Spleen (tissue), 11 donors: ENCODE results near the gene TLR2. TPM values are rescaled to one million over a fixed set of nuclear protein-coding genes. Genes with fewer than 3 reads are reported as not detected.

Experiments used
- DNase-seq: peaks from one replicate; pipeline ENCODE4 v3.0.0-alpha.2; 2020
- H3K27ac ChIP-seq, 8 donors: fragments of 200-600 bp; sonication (generic) in 7 of 8; 1 replicate in 4 of 8; 2 replicates in 4 of 8; pipeline versions ENCODE4 v1.5.0 to v1.8.0; 2016 to 2021; ENCODE audit warnings: inconsistent platforms in 4 of 8, mild to moderate bottlenecking in 4 of 8, moderate library complexity in 1 of 8
- H3K27me3 ChIP-seq, 7 donors: fragments of 200-600 bp; sonication (generic) in 6 of 7; replicated peaks in 1 of 7; 1 replicate in 4 of 7; 2 replicates in 3 of 7; pipeline versions ENCODE4 v1.5.0 to v1.8.0; 2016 to 2021; ENCODE audit warnings: inconsistent platforms in 3 of 7, mild to moderate bottlenecking in 1 of 7
- H3K36me3 ChIP-seq, 6 donors: fragments of 200-600 bp; sonication (generic) in 5 of 6; 1 replicate in 4 of 6; 2 replicates in 2 of 6; pipeline versions ENCODE4 v1.5.0 to v1.8.0; 2016 to 2021; ENCODE audit warnings: inconsistent platforms in 2 of 6
- H3K4me1 ChIP-seq, 6 donors: fragments of 200-600 bp; sonication (generic) in 5 of 6; 1 replicate in 3 of 6; 2 replicates in 3 of 6; pipeline versions ENCODE4 v1.5.0 to v1.8.0; 2016 to 2021; ENCODE audit warnings: inconsistent platforms in 3 of 6
- H3K4me3 ChIP-seq, 8 donors: fragments of 200-600 bp; sonication (generic) in 7 of 8; 1 replicate in 4 of 8; 2 replicates in 4 of 8; pipeline versions ENCODE4 v1.5.0 to v1.8.0; 2016 to 2021; ENCODE audit warnings: inconsistent platforms in 4 of 8, mild to moderate bottlenecking in 4 of 8, moderate library complexity in 2 of 8
- H3K9me3 ChIP-seq, 8 donors: fragments of 200-600 bp; sonication (generic) in 7 of 8; 1 replicate in 4 of 8; 2 replicates in 4 of 8; pipeline versions ENCODE4 v1.5.0 to v1.8.0; 2016 to 2021; ENCODE audit warnings: inconsistent platforms in 4 of 8
- CTCF ChIP-seq, 11 experiments: fragments of 200-600 bp in 7 of 11; fragments of 450-650 bp in 4 of 11; sonication (generic) in 4 of 11; IDR thresholded peaks in 8 of 11; conservative IDR thresholded peaks in 3 of 11; 1 replicate in 7 of 11; 2 replicates in 4 of 11; pipeline versions ENCODE4 v1.4.0 to v1.8.0; 2016 to 2021; ENCODE audit warnings: antibody characterized with exemption in 11 of 11, inconsistent platforms in 4 of 11, mild to moderate bottlenecking in 1 of 11
- POLR2A ChIP-seq, 3 donors: fragments of 450-650 bp; IDR thresholded peaks; one replicate each; pipeline ENCODE4 v1.5.1; 2017; ENCODE audit warnings: antibody characterized with exemption in 3 of 3, mild to moderate bottlenecking in 1 of 3
- POLR2AphosphoS5 ChIP-seq, 3 donors: sonication (generic); formaldehyde crosslinking; IDR thresholded peaks; one replicate each; pipeline ENCODE4 v1.5.1; 2017; ENCODE audit warnings: antibody characterized with exemption in 3 of 3
- WGBS, 5 donors: extraction: QIAGEN DNeasy Blood & Tissue Kit in 3 of 5; methylation state at CpG; one replicate each; pipeline versions ENCODE4 v1.1.5 to v1.1.7; 2013 to 2018; 5-methylcytosine and 5-hydroxymethylcytosine counted together
- intact Hi-C: fragments of 100-400 bp; cut with DNase I; formaldehyde crosslinking; loops from one replicate; pipeline ENCODE4 v1.15.0; 2023; ENCODE audit warnings: low total_unique reads
- polyA plus RNA-seq, 3 donors: library from polyadenylated mRNA; stranded (reverse); fragments of 200-250 nt; gene quantifications; one replicate each; pipeline ENCODE4 v1.2.1, GENCODE V29; 2013
- total RNA-seq, 7 donors: library from RNA; depleted of rRNA in 3 of 7; stranded (reverse); fragments of >200 nt in 3 of 7; fragmentation: NEBNext Ultra II Directional in 4 of 7; extraction: Animal tissue kit (Norgen Biotek cat#: 25700) in 4 of 7; gene quantifications; one replicate each; pipeline versions ENCODE4 v1.1.0 to v1.2.1, GENCODE V29; 2016 to 2021
- donor health status: healthy with polysubstance abuse.
- donor health status: DM: no; HTN: no; CAD: no; lungs with moderate emphysema.
- donor health status: DM: no; HTN: no; CAD: no.
- donor health status: Bipolar disorder and iron deficiency.
- donor health status: healthy.
- donor health status: DM: no; HTN: no; CAD: no.
- donor health status: DM: yes; HTN: yes; CAD: no.

TLR2 gene
- total and polyA plus RNA-seq, 10 donors, result 4.8 to 167 (median 71.1) TPM

GRCh38 chr4:153705743-153706468, 21.8 kb downstream of the TLR2 start:
- H3K9me3 ChIP-seq, result no peaks in the 10 kb centered on the region
- H3K27ac ChIP-seq, result peak overlapping the region in 4 of 8 donors; percentile 13 to 64 (median 50)
- no peaks in the 10 kb centered on the region for H3K27me3 ChIP-seq
- DNase-seq, result no peak
- intact Hi-C loops, result no loop called here
- no peak overlapping the region for H3K4me3 ChIP-seq
- peaks cover 0 to 27% (median 14%) of the 10 kb centered on the region in 6 donors for H3K4me1 ChIP-seq
- TF ChIP-seq POLR2A (IDR thresholded peaks at IDR 0.05) (no peak), POLR2AphosphoS5 (IDR thresholded peaks at IDR 0.05) (no peak), CTCF (IDR thresholded peaks at IDR 0.05 in 8 of 11, conservative IDR thresholded peaks at IDR 0.05 in 3 of 11) (no peak)
- H3K36me3 ChIP-seq, result peaks cover 0 to 53% (median 0%) of the 10 kb centered on the region in 6 donors
- WGBS, 5 donors, result 28 to 47% (median 41%) methylated on average over 2 of the region's 2 CpGs

- H3K36me3 ChIP-seq, result peaks cover 0 to 53% (median 0%) of the 10 kb centered on the region in 6 donors
- no peak for DNase-seq
- TF ChIP-seq POLR2AphosphoS5 (IDR thresholded peaks at IDR 0.05), result no peak
- H3K4me1 ChIP-seq, result peaks cover 0 to 27% (median 14%) of the 10 kb centered on the region in 6 donors
- H3K27ac ChIP-seq, result peak overlapping the region in 3 of 8 donors; percentile 13 to 64 (median 52)
- no peaks in the 10 kb centered on the region for H3K9me3 ChIP-seq
- no peak overlapping the region for H3K4me3 ChIP-seq
- intact Hi-C loops, result no loop called here
- H3K27me3 ChIP-seq, result no peaks in the 10 kb centered on the region
Observed at GRCh38 chr4:153706519-153706918, 22.4 kb downstream of the TLR2 start.

GRCh38 chr4:153710681-153711080, 26.6 kb downstream of the TLR2 start:
- H3K27ac ChIP-seq, result no peak overlapping the region
- no peaks in the 10 kb centered on the region for H3K27me3 ChIP-seq
- WGBS, 5 donors, result 89 to 98% (median 93%) methylated on average over 1 of the region's 1 CpG
- no peak overlapping the region for H3K4me3 ChIP-seq
- no peak for DNase-seq
- peaks cover 0 to 22% (median 11%) of the 10 kb centered on the region in 6 donors for H3K4me1 ChIP-seq
- no peaks in the 10 kb centered on the region for H3K9me3 ChIP-seq
- TF ChIP-seq POLR2AphosphoS5 (IDR thresholded peaks at IDR 0.05) (no peak), POLR2A (IDR thresholded peaks at IDR 0.05) (no peak), CTCF (IDR thresholded peaks at IDR 0.05 in 8 of 11, conservative IDR thresholded peaks at IDR 0.05 in 3 of 11) (no peak)
- peaks cover 0 to 16% (median 0%) of the 10 kb centered on the region in 6 donors for H3K36me3 ChIP-seq
- intact Hi-C loops, result no loop called here

- H3K27ac ChIP-seq, result no peak overlapping the region
- H3K4me1 ChIP-seq, result no peaks in the 10 kb centered on the region
- intact Hi-C loops, result no loop called here
- no peak overlapping the region for H3K4me3 ChIP-seq
- TF ChIP-seq CTCF (IDR thresholded peaks at IDR 0.05 in 8 of 11, conservative IDR thresholded peaks at IDR 0.05 in 3 of 11), result no peak
- no peak for DNase-seq
- 85 to 94% (median 89%) methylated on average over 2 of the region's 2 CpGs for WGBS, 5 donors
- peaks cover 0 to 5% (median 0%) of the 10 kb centered on the region in 8 donors for H3K9me3 ChIP-seq
- peaks cover 0 to 7% (median 0%) of the 10 kb centered on the region in 6 donors for H3K36me3 ChIP-seq
- no peaks in the 10 kb centered on the region for H3K27me3 ChIP-seq
Observed at GRCh38 chr4:153713866-153714646, 30.0 kb downstream of the TLR2 start.
